ENCODE measurements around the gene SUCO.

The SUCO gene

DNA sequence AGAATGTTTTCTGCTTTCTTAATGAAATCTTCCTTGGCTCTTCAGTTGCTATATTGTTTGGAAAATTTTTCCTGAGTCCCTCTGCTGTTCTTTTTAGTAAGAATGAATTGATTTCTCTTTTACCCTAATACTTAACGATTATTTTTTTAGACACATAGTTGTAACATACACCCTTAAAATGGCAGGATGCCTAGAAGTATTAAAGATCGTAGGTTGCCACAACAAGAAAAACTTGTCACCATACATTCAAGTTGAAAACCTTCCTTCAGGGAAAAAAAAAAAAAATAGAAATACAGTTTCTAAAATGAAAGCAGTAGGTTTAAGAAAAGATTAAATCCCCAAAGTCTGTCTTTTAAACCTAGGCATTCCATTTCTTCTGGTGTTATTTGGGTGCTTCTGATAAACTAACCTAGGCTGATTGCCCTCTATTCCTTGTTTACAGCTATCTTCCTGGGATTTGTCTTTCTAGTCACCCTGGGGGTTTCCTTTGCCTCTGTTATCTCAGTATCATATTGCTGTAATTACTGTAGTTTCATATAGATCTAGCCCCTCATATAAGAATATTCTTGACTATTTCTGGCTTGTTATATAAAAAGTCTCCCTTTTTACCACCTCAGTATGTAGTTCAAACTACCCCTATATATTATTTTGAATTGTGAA, 16.8 kb downstream of the SUCO start:
- DNase-seq (ENCODE audit: low read depth in 1 of 2, low spot score in 1 of 2) = no peak
- in situ Hi-C loops (cut with HindIII; ENCODE audit: low pct_unique_long_range_greater_than_20kb, low sequenced_read_pairs) = no loop called here
- TF ChIP-seq JUND (IDR thresholded peaks at IDR 0.05; ENCODE audit: low read depth) = no peak

DNA sequence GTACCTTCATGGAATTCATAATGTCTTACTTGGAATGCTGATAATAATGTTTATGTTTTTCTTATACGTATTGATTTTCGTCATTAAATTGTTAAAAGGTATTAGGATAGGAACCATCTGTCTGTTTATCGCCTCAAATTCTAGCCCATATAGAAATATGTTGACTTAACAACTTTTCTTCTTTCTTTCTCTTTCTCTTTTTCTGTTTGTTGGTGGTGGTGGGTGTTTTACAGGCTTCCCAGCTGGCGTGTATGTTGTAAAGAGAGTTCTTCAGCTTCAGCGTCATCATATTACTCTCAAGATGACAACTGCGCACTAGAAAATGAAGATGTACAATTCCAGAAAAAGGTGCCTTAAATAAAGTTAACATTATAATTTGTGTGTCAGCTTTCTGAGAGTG, 18.3 kb downstream of the SUCO start:
- no peak for TF ChIP-seq JUND (IDR thresholded peaks at IDR 0.05; ENCODE audit: low read depth)
- no peak for DNase-seq (ENCODE audit: low read depth in 1 of 2, low spot score in 1 of 2)
- in situ Hi-C loops (cut with HindIII; ENCODE audit: low pct_unique_long_range_greater_than_20kb, low sequenced_read_pairs) = no loop called here

DNA sequence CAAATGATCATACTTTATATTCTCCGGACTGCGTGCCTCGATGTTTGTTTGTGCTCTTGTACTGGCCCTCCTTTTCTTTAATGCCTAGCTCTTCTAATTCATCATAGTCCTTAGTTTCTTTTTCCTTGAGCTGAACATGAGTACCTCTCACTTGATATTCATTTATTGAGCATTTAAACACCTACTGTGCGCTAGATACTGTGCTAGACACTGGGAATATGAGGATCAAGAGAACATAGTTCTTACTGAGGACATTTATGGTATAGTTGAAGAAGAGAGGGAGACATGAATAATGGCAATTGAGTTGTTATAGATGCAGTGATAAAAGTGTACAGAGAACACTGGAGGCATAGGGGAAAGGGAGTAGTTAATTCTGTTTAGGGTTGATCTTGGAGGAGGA, 22.0 kb downstream of the SUCO start:
- in situ Hi-C loops (cut with HindIII; ENCODE audit: low pct_unique_long_range_greater_than_20kb, low sequenced_read_pairs) = no loop called here
- TF ChIP-seq JUND (IDR thresholded peaks at IDR 0.05; ENCODE audit: low read depth) = no peak

DNA sequence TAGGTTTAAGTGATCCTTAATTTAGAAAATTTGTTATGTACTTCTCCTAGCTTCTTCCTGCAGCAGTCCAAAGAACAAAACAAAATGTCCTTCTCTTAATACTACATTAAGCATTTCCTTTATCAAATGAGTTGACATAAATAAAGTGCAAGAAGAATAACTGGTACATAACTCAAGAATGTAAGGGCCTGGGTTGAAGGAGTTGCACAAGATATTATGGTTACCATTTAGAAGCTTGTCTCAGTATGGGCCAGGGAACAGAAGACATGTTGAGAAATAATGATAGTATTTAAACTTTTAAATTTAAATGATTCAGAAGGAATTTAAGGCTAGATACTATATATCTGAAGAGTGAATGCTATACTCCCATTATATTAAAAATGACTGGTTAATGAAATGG, 23.5 kb downstream of the SUCO start:
- DNase-seq (ENCODE audit: low read depth in 1 of 2, low spot score in 1 of 2) = no peak
- no peak for TF ChIP-seq JUND (IDR thresholded peaks at IDR 0.05; ENCODE audit: low read depth)
- in situ Hi-C loops (cut with HindIII; ENCODE audit: low pct_unique_long_range_greater_than_20kb, low sequenced_read_pairs) = no loop called here

More for the DNA sequence above, 22.0 kb downstream of the SUCO start:
- no peak for DNase-seq (ENCODE audit: low read depth in 1 of 2, low spot score in 1 of 2)

DNA sequence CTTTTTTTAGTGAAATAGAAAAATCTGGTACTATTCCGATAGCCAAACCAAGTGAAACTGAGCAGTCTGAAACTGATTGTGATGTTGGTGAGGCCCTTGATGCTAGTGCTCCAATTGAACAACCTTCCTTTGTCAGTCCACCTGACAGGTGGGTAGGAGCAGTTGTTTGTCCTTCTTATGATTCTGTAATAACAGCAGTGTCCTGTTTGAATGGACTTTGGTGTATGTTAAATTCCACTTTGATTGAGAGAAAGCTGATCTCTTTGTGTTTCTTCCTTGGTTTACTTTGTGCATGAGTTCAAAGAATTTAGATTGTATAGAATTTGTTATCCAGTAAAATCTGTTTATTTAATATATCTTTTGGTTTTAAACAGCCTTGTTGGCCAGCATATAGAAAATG, 24.3 kb downstream of the SUCO start:
- TF ChIP-seq JUND (IDR thresholded peaks at IDR 0.05; ENCODE audit: low read depth) = no peak
- in situ Hi-C loops (cut with HindIII; ENCODE audit: low pct_unique_long_range_greater_than_20kb, low sequenced_read_pairs) = no loop called here
- no peak for DNase-seq (ENCODE audit: low read depth in 1 of 2, low spot score in 1 of 2)

DNA sequence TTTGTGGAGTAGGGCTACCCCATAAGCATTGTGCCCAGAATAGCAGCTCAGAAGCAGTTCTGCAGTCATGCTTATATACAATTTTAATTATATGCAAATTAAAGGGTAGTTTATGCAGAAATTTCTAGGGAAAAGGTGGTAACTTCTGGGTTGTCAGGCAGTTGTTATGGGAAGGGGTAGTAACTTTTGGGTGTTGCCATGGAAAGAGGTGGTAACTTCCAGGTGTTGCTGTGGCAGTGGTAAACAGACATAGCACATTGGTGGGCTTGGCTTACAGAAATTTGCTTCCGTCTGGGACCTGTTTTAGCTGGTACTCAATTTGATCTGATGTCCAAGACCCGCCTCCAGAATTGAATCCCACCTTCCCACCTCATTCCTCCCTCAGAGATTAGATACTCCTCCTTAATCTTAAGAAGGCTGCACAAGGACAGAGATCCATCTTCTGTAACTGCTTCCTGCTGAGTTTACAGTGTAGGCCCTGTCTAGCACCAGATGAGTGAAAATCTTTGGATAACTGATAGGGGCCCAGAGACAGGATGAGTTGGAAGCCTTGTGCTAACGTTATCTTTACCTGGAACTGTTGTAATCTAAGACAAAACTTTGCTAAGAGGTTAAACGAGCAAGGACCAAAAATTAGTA, 26.7 kb downstream of the SUCO start:
- TF ChIP-seq JUND (IDR thresholded peaks at IDR 0.05; ENCODE audit: low read depth) = no peak
- in situ Hi-C loops (cut with HindIII; ENCODE audit: low pct_unique_long_range_greater_than_20kb, low sequenced_read_pairs) = no loop called here
- DNase-seq (ENCODE audit: low read depth in 1 of 2, low spot score in 1 of 2) = no peak

DNA sequence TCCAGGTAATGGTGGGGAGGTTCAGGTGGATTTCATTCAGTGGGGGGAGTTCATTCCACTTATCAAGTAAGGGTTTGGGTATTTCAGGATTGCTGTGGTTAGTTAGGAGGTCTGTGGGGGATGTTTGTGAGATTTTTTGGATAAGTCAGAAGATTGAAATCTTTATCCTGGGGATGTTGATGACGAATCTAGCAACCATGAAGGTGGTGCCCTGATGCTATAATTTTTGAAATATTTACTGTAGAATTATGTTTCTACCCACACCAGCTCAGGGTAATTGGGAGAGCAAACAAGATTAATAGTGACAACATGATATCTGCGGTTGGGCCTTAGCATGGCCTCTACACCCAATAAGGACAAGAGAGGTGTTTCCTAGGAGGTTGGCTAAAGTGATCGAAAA, 28.3 kb downstream of the SUCO start:
- in situ Hi-C loops (cut with HindIII; ENCODE audit: low pct_unique_long_range_greater_than_20kb, low sequenced_read_pairs) = no loop called here
- DNase-seq (ENCODE audit: low read depth in 1 of 2, low spot score in 1 of 2) = no peak
- no peak for TF ChIP-seq JUND (IDR thresholded peaks at IDR 0.05; ENCODE audit: low read depth)

DNA sequence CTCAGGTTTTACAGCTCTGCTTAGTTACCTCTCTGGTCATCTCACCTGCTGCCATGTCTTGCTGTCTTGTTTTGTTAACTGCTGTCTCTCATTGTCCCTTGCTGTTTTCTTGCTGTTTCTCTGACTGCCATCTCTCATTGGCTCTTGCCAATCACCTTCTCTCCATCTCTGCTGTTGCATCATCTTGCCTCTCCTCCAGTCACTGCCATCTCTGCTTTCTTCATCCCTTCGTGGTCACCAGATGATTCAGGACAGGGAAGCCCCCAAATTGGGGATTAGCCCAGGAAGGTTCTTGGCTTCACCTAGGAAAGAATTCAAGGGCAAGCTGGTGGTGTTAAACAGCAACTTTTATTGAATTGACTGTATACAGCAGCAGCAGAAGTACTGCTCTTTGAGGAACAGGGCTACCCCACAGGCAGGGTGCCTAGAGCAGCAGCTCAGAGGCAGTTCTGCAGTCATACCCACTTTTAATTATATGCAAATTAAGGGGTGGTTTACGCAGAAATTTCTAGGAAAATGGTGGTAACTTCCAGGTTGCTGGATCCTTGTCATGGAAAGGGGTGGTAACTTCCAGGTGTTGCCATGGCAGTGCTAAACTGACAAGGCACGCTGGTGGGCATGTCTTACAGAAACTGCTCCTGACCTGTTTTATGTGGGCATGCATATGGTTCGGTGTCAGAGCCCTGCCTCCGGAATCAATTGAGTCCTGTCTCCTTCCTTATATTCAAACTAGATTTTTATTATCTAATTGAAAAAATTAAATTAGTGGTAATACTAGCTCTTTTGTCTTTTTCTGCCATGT, 33.4 kb downstream of the SUCO start:
- no peak for TF ChIP-seq JUND (IDR thresholded peaks at IDR 0.05; ENCODE audit: low read depth)
- DNase-seq (ENCODE audit: low read depth in 1 of 2, low spot score in 1 of 2) = no peak
- in situ Hi-C loops (cut with HindIII; ENCODE audit: low pct_unique_long_range_greater_than_20kb, low sequenced_read_pairs) = no loop called here

DNA sequence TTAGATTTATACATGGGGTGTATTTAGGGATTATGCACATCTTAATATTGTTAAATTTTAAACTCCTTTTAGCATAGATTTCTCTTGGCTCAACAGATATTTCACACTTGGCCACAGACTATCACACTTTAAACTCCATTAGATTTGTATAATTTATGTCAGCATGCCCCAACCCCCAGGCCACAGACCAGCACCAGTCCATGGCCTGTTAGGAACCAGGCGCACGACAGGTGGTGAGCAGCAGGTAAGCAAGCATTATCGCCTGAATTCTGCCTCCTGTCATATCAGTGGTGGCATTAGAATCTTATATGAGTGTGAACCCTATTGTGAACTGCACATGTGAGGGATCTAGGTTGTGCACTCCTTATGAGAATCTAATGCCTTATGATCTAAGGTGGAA, 34.8 kb downstream of the SUCO start:
- in situ Hi-C loops (cut with HindIII; ENCODE audit: low pct_unique_long_range_greater_than_20kb, low sequenced_read_pairs) = no loop called here

DNA sequence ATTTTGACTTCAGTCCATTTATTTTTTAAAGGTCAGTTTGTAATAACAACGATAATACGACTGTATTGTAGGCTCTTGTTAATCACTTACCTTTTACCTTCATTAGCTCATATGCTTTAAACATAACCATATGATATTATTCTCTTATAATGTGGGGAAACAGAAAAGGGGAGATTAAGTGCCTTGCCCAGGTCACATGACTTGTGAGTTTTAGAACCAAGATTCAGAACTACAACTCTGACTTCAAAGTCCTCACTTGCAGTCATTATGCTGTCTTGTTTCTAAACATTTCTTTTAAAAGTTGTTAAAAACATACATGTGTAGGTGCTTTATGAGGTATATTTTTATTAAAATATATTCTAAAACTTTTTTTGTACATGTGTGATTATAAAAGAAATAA, 41.1 kb downstream of the SUCO start:
- in situ Hi-C loops (cut with HindIII; ENCODE audit: low pct_unique_long_range_greater_than_20kb, low sequenced_read_pairs) = no loop called here
- TF ChIP-seq JUND (IDR thresholded peaks at IDR 0.05; ENCODE audit: low read depth) = no peak
- no peak for DNase-seq (ENCODE audit: low read depth in 1 of 2, low spot score in 1 of 2)

More for the DNA sequence above, 34.8 kb downstream of the SUCO start:
- no peak for DNase-seq (ENCODE audit: low read depth in 1 of 2, low spot score in 1 of 2)
- TF ChIP-seq JUND (IDR thresholded peaks at IDR 0.05; ENCODE audit: low read depth) = no peak

DNA sequence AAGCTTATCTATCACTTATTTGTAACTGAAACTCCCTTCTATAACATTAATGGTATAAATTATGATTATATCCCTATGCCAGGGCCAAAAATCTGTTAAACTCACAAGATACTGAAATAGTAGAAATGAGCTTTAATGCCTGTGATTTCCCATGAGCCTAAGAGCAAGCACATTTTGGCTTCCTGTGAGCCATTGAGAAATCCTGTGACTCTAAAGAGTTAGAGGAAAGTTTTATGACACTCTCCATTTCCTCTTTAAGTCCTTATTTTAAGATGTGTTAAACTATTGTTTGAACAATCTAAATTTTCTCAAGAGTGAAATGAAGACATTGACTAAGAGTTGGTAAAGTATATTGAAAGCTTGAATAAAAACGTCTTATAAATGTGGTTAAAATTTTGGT, 45.6 kb downstream of the SUCO start:
- no peak for DNase-seq (ENCODE audit: low read depth in 1 of 2, low spot score in 1 of 2)
- in situ Hi-C loops (cut with HindIII; ENCODE audit: low pct_unique_long_range_greater_than_20kb, low sequenced_read_pairs) = no loop called here
- no peak for TF ChIP-seq JUND (IDR thresholded peaks at IDR 0.05; ENCODE audit: low read depth)

DNA sequence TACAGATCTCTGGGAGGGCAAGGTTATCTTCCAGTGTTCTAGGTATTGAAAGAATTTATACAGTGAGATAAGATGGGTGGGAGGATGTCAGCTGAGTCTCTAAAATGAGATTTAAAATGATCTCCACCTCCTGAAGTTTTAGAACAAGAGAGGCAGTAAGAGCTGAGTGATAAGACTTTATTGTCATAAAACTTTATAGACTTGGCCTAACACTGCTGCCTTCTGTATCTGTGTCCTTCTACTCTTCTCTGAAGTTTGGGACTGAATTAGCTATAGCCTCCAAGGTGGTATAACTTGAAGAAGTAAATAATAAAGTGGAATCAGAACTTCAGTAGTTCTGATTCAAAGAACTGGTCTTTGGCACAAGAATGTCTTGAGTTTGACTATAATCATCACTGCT, 48.3 kb downstream of the SUCO start:
- in situ Hi-C loops (cut with HindIII; ENCODE audit: low pct_unique_long_range_greater_than_20kb, low sequenced_read_pairs) = no loop called here
- TF ChIP-seq JUND (IDR thresholded peaks at IDR 0.05; ENCODE audit: low read depth) = no peak
- DNase-seq (ENCODE audit: low read depth in 1 of 2, low spot score in 1 of 2) = no peak

DNA sequence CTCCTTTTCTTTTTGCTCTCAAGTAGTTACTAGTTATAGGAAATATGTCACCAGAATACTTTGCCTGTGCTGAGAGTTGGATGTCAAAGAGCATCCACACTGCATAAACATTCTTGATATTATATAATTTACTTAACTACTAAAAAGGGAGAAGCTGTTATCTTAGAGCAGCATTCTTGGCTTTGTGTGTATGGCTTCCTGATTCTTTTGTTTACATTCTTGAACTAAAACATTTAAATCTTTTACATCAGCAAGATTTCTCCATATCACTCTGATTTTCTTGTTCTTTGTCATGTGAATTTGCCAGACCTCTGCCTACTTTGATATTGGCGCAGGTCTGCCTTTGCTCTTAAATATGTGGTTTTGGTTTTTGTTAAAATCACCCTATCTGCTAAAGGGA, 48.8 kb downstream of the SUCO start:
- no peak for DNase-seq (ENCODE audit: low read depth in 1 of 2, low spot score in 1 of 2)
- in situ Hi-C loops (cut with HindIII; ENCODE audit: low pct_unique_long_range_greater_than_20kb, low sequenced_read_pairs) = no loop called here
- TF ChIP-seq JUND (IDR thresholded peaks at IDR 0.05; ENCODE audit: low read depth) = no peak
